Peyer's patch (tissue), 4 donors: Measurements from ENCODE around the gene FBXO45. TPM values are rescaled to one million over a fixed set of nuclear protein-coding genes. Genes with fewer than 3 reads are reported as not detected.
A peak's percentile ranks its signal among the peaks of the same experiment; 100 is the strongest.
"Not testable (repeated sequence)": the region's sequence is repeated elsewhere in the genome, so short reads cannot be mapped to it uniquely, and the experiment has no call there.

Source experiments
- DNase-seq, 3 donors: peaks; one replicate each; pipeline ENCODE4 v3.0.0-alpha.2; 2017 to 2019
- H3K27ac ChIP-seq, 4 donors: fragments of 200-600 bp; sonication (generic); one replicate each; pipeline ENCODE4 v1.5.1; 2016 to 2019
- H3K27me3 ChIP-seq, 2 donors: fragments of 200-600 bp; sonication (generic); one replicate each; pipeline ENCODE4 v1.5.1; 2019
- H3K36me3 ChIP-seq, 3 donors: fragments of 200-600 bp; sonication (generic); one replicate each; pipeline ENCODE4 v1.5.1; 2016 to 2019
- H3K4me1 ChIP-seq, 4 donors: fragments of 200-600 bp; sonication (generic); one replicate each; pipeline ENCODE4 v1.5.1; 2016 to 2019
- H3K4me3 ChIP-seq, 4 donors: fragments of 200-600 bp; sonication (generic); 1 replicate in 3 of 4; 2 replicates in 1 of 4; pipeline ENCODE4 v1.5.1; 2016 to 2019; ENCODE audit warnings: mild to moderate bottlenecking in 1 of 4
- H3K9me3 ChIP-seq, 4 donors: fragments of 200-600 bp; sonication (generic); one replicate each; pipeline ENCODE4 v1.5.1; 2016 to 2019; ENCODE audit warnings: mild to moderate bottlenecking in 1 of 4
- CTCF ChIP-seq, 6 experiments: fragments of 450-650 bp in 4 of 6; fragments of 200-600 bp in 2 of 6; sonication (generic) in 1 of 6; IDR thresholded peaks; one replicate each; pipeline ENCODE4 v1.5.1; 2017 to 2019; ENCODE audit warnings: antibody characterized with exemption in 6 of 6, mild to moderate bottlenecking in 3 of 6, moderate library complexity in 1 of 6
- POLR2A ChIP-seq, 2 donors: fragments of 450-650 bp; IDR thresholded peaks; one replicate each; pipeline ENCODE4 v1.5.1; 2017; ENCODE audit warnings: antibody characterized with exemption in 2 of 2, mild to moderate bottlenecking in 2 of 2, moderate library complexity in 2 of 2
- total RNA-seq, 4 donors: library from RNA; depleted of rRNA; stranded (reverse); fragments of >200 nt; gene quantifications; one replicate each; pipeline ENCODE4 v1.1.0, GENCODE V29; 2016

Gene FBXO45, protein sequence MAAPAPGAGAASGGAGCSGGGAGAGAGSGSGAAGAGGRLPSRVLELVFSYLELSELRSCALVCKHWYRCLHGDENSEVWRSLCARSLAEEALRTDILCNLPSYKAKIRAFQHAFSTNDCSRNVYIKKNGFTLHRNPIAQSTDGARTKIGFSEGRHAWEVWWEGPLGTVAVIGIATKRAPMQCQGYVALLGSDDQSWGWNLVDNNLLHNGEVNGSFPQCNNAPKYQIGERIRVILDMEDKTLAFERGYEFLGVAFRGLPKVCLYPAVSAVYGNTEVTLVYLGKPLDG
- 1 to 10 TPM; 5.0 to 6.5 (median 5.9) TPM for total RNA-seq

DNA sequence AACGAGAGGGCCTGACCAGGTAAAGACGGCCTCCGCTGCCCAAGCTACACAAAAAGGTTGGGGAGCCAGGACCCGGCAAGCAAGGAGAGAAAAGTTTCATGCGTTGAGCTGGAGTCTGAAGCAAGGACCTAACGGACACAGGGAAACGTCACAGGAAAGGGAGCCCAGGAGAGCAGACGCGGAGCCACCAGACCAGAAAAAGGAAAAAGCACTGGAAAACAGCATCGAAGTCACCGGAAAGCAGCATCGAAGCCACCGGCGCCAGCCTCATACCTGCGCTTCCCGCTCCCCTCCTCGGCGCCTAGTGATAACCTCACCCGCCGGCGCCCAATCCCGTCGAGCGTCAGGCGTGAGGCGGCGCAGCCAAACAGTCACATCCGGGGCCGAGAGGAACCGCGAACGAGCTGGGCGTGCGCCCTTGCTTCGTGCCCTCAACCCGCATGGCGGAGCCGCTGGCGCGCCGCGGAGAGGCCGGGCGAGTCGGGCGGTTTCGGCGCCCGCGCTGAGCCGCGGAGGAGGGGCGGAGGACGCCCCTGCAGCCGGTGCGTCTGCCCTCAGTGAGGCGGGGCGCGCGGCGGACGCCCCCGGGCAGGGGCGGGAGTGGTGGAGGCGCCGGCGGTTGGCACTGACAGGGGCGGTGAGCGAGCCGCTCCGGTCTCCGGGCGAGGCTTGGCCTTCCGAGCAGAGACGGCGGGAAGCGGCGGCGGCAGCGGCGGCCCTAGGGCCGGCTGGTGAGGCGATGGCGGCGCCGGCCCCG is at the start of gene FBXO45, which contains the start of gene WDR53:
TSS of gene FBXO45 (plus strand) at position 415 of the 757 bp plus-strand sequence. CDS start at position 740, 325 bp downstream.
TSS of gene WDR53 (minus strand) at position 309 of the 757 bp plus-strand sequence. CDS start 7,079 bp downstream, outside the sequence.
- peaks cover 0 to 18% (median 6%) of the 10 kb centered on the region in 4 donors for H3K4me1 ChIP-seq
- H3K27me3 ChIP-seq = no peaks in the 10 kb centered on the region
- H3K27ac ChIP-seq = peak within 1 kb of the TSS; percentile 82 to 92 (median 88)
- no peaks in the 10 kb centered on the region for H3K9me3 ChIP-seq
- DNase-seq = peak; percentile 93 to 98 (median 97)
- H3K36me3 ChIP-seq = no peaks in the 10 kb centered on the region
- TF ChIP-seq POLR2A (IDR thresholded peaks at IDR 0.05) (peak; percentile 71 to 73), CTCF (IDR thresholded peaks at IDR 0.05) (no peak)
- peak within 1 kb of the TSS; percentile 65 to 86 (median 85) for H3K4me3 ChIP-seq

- H3K27ac ChIP-seq = no peak overlapping the region
- H3K27me3 ChIP-seq = no peaks in the 10 kb centered on the region
- peaks cover 0 to 53% (median 13%) of the 10 kb centered on the region in 4 donors for H3K9me3 ChIP-seq
- H3K4me3 ChIP-seq = no peak overlapping the region
- no peaks in the 10 kb centered on the region for H3K4me1 ChIP-seq
- no peaks in the 10 kb centered on the region for H3K36me3 ChIP-seq
- TF ChIP-seq CTCF (IDR thresholded peaks at IDR 0.05) (peak in 5 of 6 experiments; percentile 29 to 56 (median 45)), POLR2A (IDR thresholded peaks at IDR 0.05) (no peak)
- peak in 2 of 3 donors; percentile 35 to 76 for DNase-seq
Observed at GRCh38 chr3:196518966-196519717, 49.3 kb upstream of the FBXO45 start.

DNA sequence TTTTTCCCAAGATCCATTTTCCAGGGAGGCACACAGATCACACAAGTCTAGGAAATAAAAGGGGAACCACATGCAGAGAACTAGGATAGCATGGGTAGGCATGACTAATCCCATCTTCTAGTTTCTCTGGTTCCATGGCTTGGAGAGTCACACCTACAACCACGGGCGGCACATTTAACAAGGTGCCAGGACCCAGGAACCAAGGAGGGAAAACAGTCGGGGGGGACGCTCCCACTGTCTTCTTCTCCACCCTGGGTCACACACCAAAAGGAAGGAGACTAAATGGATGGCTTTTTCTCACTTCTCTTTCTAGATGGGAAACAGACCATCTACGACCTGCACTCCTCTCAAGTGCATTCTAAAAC is 48.8 kb upstream of the FBXO45 start:
- no peak for DNase-seq

DNA sequence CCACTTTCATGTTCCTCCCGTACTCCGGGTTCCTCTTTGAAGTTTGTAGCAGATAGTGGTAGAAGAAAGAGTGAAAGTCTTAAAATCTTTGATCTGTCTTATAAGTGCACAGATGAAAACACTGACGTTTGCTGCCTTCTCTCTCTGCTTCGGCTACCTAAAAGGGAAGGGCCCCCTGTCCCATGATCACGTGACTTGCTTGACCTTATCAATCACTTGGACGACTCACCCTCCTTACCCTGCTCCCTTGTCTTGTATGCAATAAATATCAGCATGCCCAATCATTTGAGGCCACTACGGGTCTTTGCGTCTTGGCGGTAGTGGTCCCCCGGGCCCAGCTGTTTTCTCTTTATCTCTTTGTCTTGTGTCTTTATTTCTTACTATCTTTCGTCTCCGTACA is 47.2 kb upstream of the FBXO45 start:
- not testable (repeated sequence) for H3K36me3 ChIP-seq, H3K27ac ChIP-seq, H3K4me1 ChIP-seq, H3K27me3 ChIP-seq, H3K4me3 ChIP-seq, DNase-seq
- H3K9me3 ChIP-seq = peaks cover 0 to 53% (median 13%) of the 10 kb centered on the region in 4 donors

More for the DNA sequence above, 48.8 kb upstream of the FBXO45 start:
- H3K36me3 ChIP-seq = no peaks in the 10 kb centered on the region
- H3K4me1 ChIP-seq = no peaks in the 10 kb centered on the region
- H3K27me3 ChIP-seq = no peaks in the 10 kb centered on the region
- no peak overlapping the region for H3K27ac ChIP-seq
- no peak overlapping the region for H3K4me3 ChIP-seq
- peaks cover 0 to 53% (median 13%) of the 10 kb centered on the region in 4 donors for H3K9me3 ChIP-seq
- TF ChIP-seq CTCF (IDR thresholded peaks at IDR 0.05) (no peak), POLR2A (IDR thresholded peaks at IDR 0.05) (no peak)

- Histone ChIP-seq H3K27ac (no peak overlapping the region), H3K9me3 (peaks cover 0 to 34% (median 8%) of the 10 kb centered on the region in 4 donors)
Observed at GRCh38 chr3:196523841-196524240, 44.6 kb upstream of the FBXO45 start.

More at GRCh38 chr3:196523841-196524240, 44.6 kb upstream of the FBXO45 start:
- Histone ChIP-seq H3K4me1 (no peaks in the 10 kb centered on the region), H3K36me3 (no peaks in the 10 kb centered on the region), H3K27me3 (no peaks in the 10 kb centered on the region), H3K4me3 (no peak overlapping the region)
- no peak for DNase-seq
- TF ChIP-seq POLR2A (IDR thresholded peaks at IDR 0.05) = no peak
- TF ChIP-seq CTCF (IDR thresholded peaks at IDR 0.05) = no peak
